Retinal pigment epithelial cell (primary cell): ENCODE measurements around the gene SACM1L.

Experiments used
- DNase-seq: peaks from one replicate; pipeline ENCODE4 v3.0.0-alpha.2; 2010; ENCODE audit warnings: low read depth
- H3K4me3 ChIP-seq: 2 replicates; pipeline ENCODE4 v1.5.1; 2011; ENCODE audit warnings: mild to moderate bottlenecking, low read length, control low read depth, moderate library complexity
- CTCF ChIP-seq: conservative IDR thresholded peaks from 2 replicates; pipeline ENCODE4 v1.5.1; 2011; ENCODE audit warnings: low read depth, low read length, control low read depth, inconsistent platforms

The SACM1L gene

GRCh38 chr3:45644791-45645201, 44.4 kb upstream of the SACM1L start:
- DNase-seq = peak; percentile 81
- TF ChIP-seq CTCF = no peak
- no peak overlapping the region for H3K4me3 ChIP-seq

DNA sequence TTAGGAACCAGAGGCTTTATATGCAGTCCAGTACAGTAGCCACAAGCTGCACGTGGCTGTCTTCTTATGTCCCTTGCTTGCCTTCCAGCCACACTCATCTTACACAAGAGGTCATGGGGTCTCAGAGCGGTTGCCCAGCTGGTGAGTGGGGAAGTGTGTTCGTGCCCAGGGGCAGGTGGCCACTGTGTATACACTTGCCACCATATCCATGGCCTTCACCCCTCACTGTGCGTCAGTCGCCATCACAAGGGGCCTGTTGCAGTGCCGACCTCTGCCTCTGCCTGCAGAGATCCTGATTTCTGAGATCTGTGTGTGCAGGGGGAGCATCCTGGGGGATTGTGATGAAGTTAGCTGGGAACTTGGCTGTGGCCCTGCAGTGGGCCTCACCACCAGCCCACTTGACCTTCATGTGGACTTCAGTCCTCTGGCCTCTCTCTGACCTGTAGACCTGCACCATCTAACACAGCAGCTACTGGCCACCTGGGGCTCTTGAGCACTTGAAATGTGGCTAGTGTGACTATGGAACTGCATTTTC, 43.1 kb upstream of the SACM1L start:
- no peak for DNase-seq
- TF ChIP-seq CTCF = no peak

GRCh38 chr3:45647148-45647619, 42.0 kb upstream of the SACM1L start:
- H3K4me3 ChIP-seq = no peak overlapping the region
- TF ChIP-seq CTCF = no peak
- DNase-seq = no peak

More for the DNA sequence above, 43.1 kb upstream of the SACM1L start:
- H3K4me3 ChIP-seq = no peak overlapping the region

DNA sequence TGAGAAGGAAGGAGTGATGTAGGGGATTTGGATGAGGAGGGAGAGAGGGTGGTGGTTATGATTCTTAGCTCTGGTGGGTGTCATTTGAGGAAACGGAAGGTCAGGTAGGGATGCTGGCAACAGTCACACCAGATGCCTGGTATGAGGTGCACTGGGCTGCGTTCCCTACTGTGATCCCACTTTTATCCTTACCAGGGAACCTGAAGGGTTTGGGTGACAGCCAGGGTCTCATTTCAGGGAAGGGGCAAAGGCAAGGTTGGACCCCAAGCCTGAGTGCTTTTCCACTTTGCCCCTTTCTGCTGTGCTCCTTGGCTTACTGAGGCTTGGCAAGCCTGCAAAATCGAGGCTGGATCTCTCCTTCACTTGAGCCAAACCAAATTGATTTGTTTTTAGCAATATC, 36.0 kb upstream of the SACM1L start:
- no peak overlapping the region for H3K4me3 ChIP-seq
- TF ChIP-seq CTCF = no peak
- DNase-seq = no peak

GRCh38 chr3:45654397-45654944, 34.7 kb upstream of the SACM1L start:
- no peak for TF ChIP-seq CTCF
- no peak for DNase-seq

DNA sequence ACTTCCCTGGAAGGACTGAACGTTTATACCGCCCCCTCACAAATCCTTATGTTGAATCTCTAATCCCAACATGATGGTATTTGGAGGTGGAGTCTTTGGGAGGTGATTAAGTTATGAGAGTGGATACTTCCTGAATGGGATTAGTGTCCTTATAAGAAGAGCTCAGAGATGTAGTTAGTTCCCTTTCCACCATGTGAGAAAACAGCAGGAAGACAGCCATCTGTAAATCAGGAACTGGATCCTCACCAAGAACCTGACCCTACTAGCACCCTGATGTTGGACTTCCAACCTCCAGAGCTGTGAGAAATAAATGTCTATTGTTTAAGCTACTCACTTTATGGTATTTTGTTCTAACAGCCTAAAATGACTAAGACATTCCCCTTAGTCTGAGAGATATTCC, 33.3 kb upstream of the SACM1L start:
- DNase-seq = no peak
- no peak overlapping the region for H3K4me3 ChIP-seq
- TF ChIP-seq CTCF = no peak

More at GRCh38 chr3:45654397-45654944, 34.7 kb upstream of the SACM1L start:
- H3K4me3 ChIP-seq = no peak overlapping the region
